ENCODE measurements around the gene PSMD9. TPM values are rescaled to one million over a fixed set of nuclear protein-coding genes. Genes with fewer than 3 reads are reported as not detected.

The PSMD9 gene
- total RNA-seq, 6 experiments from 2014 or later = 20.0 to 56.4 (median 28.4) TPM

DNA sequence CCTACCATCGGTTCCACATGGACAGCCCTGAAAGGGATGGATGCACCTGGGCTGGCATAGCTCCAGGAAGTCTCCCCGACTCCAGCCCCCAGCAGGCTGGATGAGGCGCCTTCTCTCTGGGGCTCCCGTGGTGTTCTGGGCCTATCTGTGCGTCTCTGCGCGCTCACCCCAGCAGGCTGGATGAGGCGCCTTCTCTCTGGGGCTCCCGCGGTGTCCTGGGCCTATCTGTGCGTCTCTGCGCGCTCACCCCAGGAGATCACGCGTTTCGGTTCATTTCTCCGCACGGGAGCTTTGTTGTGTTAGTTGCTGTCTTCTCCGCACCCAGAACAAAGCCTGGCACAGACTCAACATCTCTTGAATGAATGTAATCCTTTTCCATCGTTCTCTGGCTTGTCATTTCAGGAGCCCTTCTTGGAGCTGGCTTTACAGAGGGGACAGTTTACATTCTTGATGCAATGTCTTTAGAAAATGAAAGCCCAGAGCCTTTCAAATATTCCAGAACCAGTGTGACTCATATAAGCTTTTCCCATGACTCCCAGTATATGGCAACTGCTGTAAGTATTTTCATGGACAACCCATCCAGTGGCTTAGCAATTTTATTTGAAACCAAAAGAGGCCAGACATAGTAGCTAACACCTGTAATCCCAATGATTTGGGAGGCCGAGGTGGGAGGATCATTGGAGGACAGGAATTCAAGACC is 70.1 kb downstream of the PSMD9 start:
- 66% methylated on average over 6 of the region's 21 CpGs for WGBS (ENCODE audit: insufficient coverage, low coverage, low lambda C conversion rate, missing lambda C conversion rate)
- H3K27me3 ChIP-seq = no peaks in the 10 kb centered on the region
- ATAC-seq (no peak), DNase-seq (no peak)
- no peak overlapping the region for H3K4me3 ChIP-seq
- intact Hi-C loops (cut with DNase I) = no loop called here
- TF ChIP-seq CTCF (IDR thresholded peaks at IDR 0.05) (no peak), POLR2A (IDR thresholded peaks at IDR 0.05) (no peak)
- H3K4me1 ChIP-seq = no peaks in the 10 kb centered on the region
- no peak overlapping the region for H3K27ac ChIP-seq
- H3K9me3 ChIP-seq = no peaks in the 10 kb centered on the region
- H3K36me3 ChIP-seq = no peaks in the 10 kb centered on the region

- no peaks in the 10 kb centered on the region for H3K27me3 ChIP-seq
- 88% methylated on average over 3 of the region's 7 CpGs for WGBS (ENCODE audit: insufficient coverage, low coverage, low lambda C conversion rate, missing lambda C conversion rate)
- H3K27ac ChIP-seq = no peak overlapping the region
- no peaks in the 10 kb centered on the region for H3K4me1 ChIP-seq
- no peak for ATAC-seq
- no peaks in the 10 kb centered on the region for H3K36me3 ChIP-seq
- H3K9me3 ChIP-seq = no peaks in the 10 kb centered on the region
- no peak for DNase-seq
- TF ChIP-seq CTCF (IDR thresholded peaks at IDR 0.05) (no peak), POLR2A (IDR thresholded peaks at IDR 0.05) (no peak)
- H3K4me3 ChIP-seq = no peak overlapping the region
- intact Hi-C loops (cut with DNase I) = no loop called here
These were observed 72.0 kb downstream of the PSMD9 start for GRCh38 chr12:121960541-121960940.

- Histone ChIP-seq H3K4me3 (no peak overlapping the region), H3K27ac (no peak overlapping the region), H3K4me1 (no peaks in the 10 kb centered on the region), H3K36me3 (no peaks in the 10 kb centered on the region), H3K27me3 (no peaks in the 10 kb centered on the region), H3K9me3 (no peaks in the 10 kb centered on the region)
- intact Hi-C loops (cut with DNase I) = no loop called here
- DNase-seq = no peak
- no peak for ATAC-seq
- WGBS (ENCODE audit: insufficient coverage, low coverage, low lambda C conversion rate, missing lambda C conversion rate) = 90% methylated on average over 5 of the region's 5 CpGs
- TF ChIP-seq CTCF (IDR thresholded peaks at IDR 0.05) (no peak), POLR2A (IDR thresholded peaks at IDR 0.05) (no peak)
These were observed 72.7 kb downstream of the PSMD9 start for GRCh38 chr12:121961195-121961879.

- no peaks in the 10 kb centered on the region for H3K9me3 ChIP-seq
- no peaks in the 10 kb centered on the region for H3K27me3 ChIP-seq
- no peak for DNase-seq
- intact Hi-C loops (cut with DNase I) = no loop called here
- ATAC-seq = peak in 1 of 4 donors; percentile 26
- H3K4me1 ChIP-seq = no peaks in the 10 kb centered on the region
- 60% methylated on average over 3 of the region's 15 CpGs for WGBS (ENCODE audit: insufficient coverage, low coverage, low lambda C conversion rate, missing lambda C conversion rate)
- TF ChIP-seq POLR2A (IDR thresholded peaks at IDR 0.05) = no peak
- no peak for TF ChIP-seq CTCF (IDR thresholded peaks at IDR 0.05)
- no peaks in the 10 kb centered on the region for H3K36me3 ChIP-seq
- H3K4me3 ChIP-seq = no peak overlapping the region
- H3K27ac ChIP-seq = no peak overlapping the region
These were observed 74.9 kb downstream of the PSMD9 start for GRCh38 chr12:121963341-121964018.
